ENCODE data around the gene IKBIP.
"Not testable (repeated sequence)": the region's sequence is repeated elsewhere in the genome, so short reads cannot be mapped to it uniquely, and the experiment has no call there.

IKBIP gene

DNA sequence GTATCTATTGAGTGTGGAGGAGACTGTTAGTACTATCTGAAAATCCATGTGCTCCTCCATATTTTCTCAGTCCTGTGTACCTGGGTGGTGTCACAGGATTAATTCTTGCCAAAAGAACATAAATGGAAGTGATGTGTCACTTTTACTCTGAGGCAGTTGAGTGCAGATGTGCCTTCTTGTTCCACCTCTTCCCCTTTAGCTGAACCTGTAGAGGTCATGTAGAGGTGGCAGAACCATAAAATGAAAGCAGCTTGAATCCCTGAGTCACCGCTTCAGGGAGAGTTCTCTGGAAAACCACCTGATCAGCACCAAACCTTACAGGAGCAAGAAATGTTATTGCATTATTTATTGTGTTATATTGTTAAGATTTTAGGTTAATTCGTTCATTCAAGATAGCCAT lies 65.8 kb downstream of the IKBIP start:
- H3K27ac ChIP-seq (ENCODE audit: extremely low read depth, low read depth, low read length), result no peak overlapping the region
- H3K4me3 ChIP-seq (ENCODE audit: low read depth, low read length), result no peak overlapping the region
- H3K9me3 ChIP-seq (ENCODE audit: control insufficient read depth, insufficient read depth, low read depth, low read length), result no peaks in the 10 kb centered on the region
- ChIA-PET CTCF (interaction anchor here (1.8 kb wide), 1 partner anchor 12 kb away, joined by 9 read pairs; no protein-coding TSS in a partner anchor), POLR2A (interaction anchor here (1.3 kb wide), 1 partner anchor 15 kb away, joined by 5 read pairs; the partner anchor contains the start of gene SLC25A3)
- H3K4me1 ChIP-seq (ENCODE audit: control insufficient read depth, insufficient read depth, low read length), result 0 out of 2 replicates have a peak, but pooled peaks cover 6% of the 10 kb centered on the region
- no peaks in the 10 kb centered on the region for H3K36me3 ChIP-seq (ENCODE audit: control insufficient read depth in 2 of 2, insufficient read depth in 1 of 2, low read length in 2 of 2)
- TF ChIP-seq ZNF404 (tag by site-specific recombination; IDR thresholded peaks at IDR 0.05), result no peak
- peak; percentile 61 for TF ChIP-seq ZBTB17 (tag by site-specific recombination; IDR thresholded peaks at IDR 0.05)
- TF ChIP-seq PRDM1 (tag by site-specific recombination; IDR thresholded peaks at IDR 0.05), result peak; percentile 70
- TF ChIP-seq, protein P1, sequence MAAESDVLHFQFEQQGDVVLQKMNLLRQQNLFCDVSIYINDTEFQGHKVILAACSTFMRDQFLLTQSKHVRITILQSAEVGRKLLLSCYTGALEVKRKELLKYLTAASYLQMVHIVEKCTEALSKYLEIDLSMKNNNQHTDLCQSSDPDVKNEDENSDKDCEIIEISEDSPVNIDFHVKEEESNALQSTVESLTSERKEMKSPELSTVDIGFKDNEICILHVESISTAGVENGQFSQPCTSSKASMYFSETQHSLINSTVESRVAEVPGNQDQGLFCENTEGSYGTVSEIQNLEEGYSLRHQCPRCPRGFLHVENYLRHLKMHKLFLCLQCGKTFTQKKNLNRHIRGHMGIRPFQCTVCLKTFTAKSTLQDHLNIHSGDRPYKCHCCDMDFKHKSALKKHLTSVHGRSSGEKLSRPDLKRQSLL (tag by site-specific recombination; IDR thresholded peaks at IDR 0.05), result no peak
- TF ChIP-seq ZSCAN23 (tag by site-specific recombination; IDR thresholded peaks at IDR 0.05), result no peak
- peak; percentile 64; the same call in 1 of the 2 replicates for TF ChIP-seq MZF1 (tag by site-specific recombination; IDR thresholded peaks at IDR 0.05; ENCODE audit: borderline replicate concordance)
- no peak for TF ChIP-seq HOXA7 (CRISPR knock-in tag; IDR thresholded peaks at IDR 0.05; ENCODE audit: borderline replicate concordance)
- peak; percentile 60 for TF ChIP-seq ZNF600 (tag by site-specific recombination; IDR thresholded peaks at IDR 0.05)

GRCh38 chr12:98578392-98578791 lies 66.2 kb downstream of the IKBIP start:
- H3K27ac ChIP-seq (ENCODE audit: extremely low read depth, low read depth, low read length), result no peak overlapping the region
- no peaks in the 10 kb centered on the region for H3K36me3 ChIP-seq (ENCODE audit: control insufficient read depth in 2 of 2, insufficient read depth in 1 of 2, low read length in 2 of 2)
- H3K4me3 ChIP-seq (ENCODE audit: low read depth, low read length), result no peak overlapping the region
- CTCF ChIA-PET, result interaction anchor here (1.8 kb wide), 1 partner anchor 12 kb away, joined by 9 read pairs; no protein-coding TSS in a partner anchor
- no peak for TF ChIP-seq ZBTB44 (tag by site-specific recombination; IDR thresholded peaks at IDR 0.05)
- TF ChIP-seq SP3 (tag by site-specific recombination; IDR thresholded peaks at IDR 0.05), result no peak
- no peak for TF ChIP-seq ZEB2 (tag by site-specific recombination; IDR thresholded peaks at IDR 0.05)
- TF ChIP-seq ZNF350 (tag by site-specific recombination; IDR thresholded peaks at IDR 0.05), result no peak
- no peak for TF ChIP-seq ZNF514 (tag by site-specific recombination; IDR thresholded peaks at IDR 0.05)
- no peak for TF ChIP-seq SCRT1 (tag by site-specific recombination; IDR thresholded peaks at IDR 0.05; ENCODE audit: borderline replicate concordance)
- no peak for TF ChIP-seq ZNF610 (tag by site-specific recombination; IDR thresholded peaks at IDR 0.05; ENCODE audit: borderline replicate concordance)
- no peak for TF ChIP-seq ZNF768 (tag by site-specific recombination; IDR thresholded peaks at IDR 0.05)
- POLR2A ChIA-PET, result interaction anchor here (1.3 kb wide), 1 partner anchor 15 kb away, joined by 5 read pairs; the partner anchor contains the start of gene SLC25A3
- no peaks in the 10 kb centered on the region for H3K9me3 ChIP-seq (ENCODE audit: control insufficient read depth, insufficient read depth, low read depth, low read length)
- H3K4me1 ChIP-seq (ENCODE audit: control insufficient read depth, insufficient read depth, low read length), result 0 out of 2 replicates have a peak, but pooled peaks cover 6% of the 10 kb centered on the region

GRCh38 chr12:98576795-98577194 lies 67.8 kb downstream of the IKBIP start:
- H3K27ac ChIP-seq (ENCODE audit: extremely low read depth, low read depth, low read length); H3K36me3 ChIP-seq (ENCODE audit: control insufficient read depth in 2 of 2, insufficient read depth in 1 of 2, low read length in 2 of 2); H3K4me1 ChIP-seq (ENCODE audit: control insufficient read depth, insufficient read depth, low read length); H3K4me3 ChIP-seq (ENCODE audit: low read depth, low read length); H3K9me3 ChIP-seq (ENCODE audit: control insufficient read depth, insufficient read depth, low read depth, low read length): not testable (repeated sequence)
- POLR2A ChIA-PET, result interaction anchor here (1.0 kb wide), 1 partner anchor 17 kb away, joined by 3 read pairs; the partner anchor contains the start of gene SLC25A3
- CTCF ChIA-PET, result interaction anchor here (0.9 kb wide), 1 partner anchor 10 kb away, joined by 4 read pairs; no protein-coding TSS in a partner anchor
- peak; percentile 94 for TF ChIP-seq ZNF146 (tag by site-specific recombination; IDR thresholded peaks at IDR 0.05)
- TF ChIP-seq, protein P2, sequence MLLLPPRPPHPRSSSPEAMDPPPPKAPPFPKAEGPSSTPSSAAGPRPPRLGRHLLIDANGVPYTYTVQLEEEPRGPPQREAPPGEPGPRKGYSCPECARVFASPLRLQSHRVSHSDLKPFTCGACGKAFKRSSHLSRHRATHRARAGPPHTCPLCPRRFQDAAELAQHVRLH (tag by site-specific recombination; IDR thresholded peaks at IDR 0.05), result peak; percentile 71
